Calu3 (cell line): ENCODE results near the gene SERPINF2. TPM values are rescaled to one million over a fixed set of nuclear protein-coding genes. Genes with fewer than 3 reads are reported as not detected.

Experiments
- BruUV-seq: library from RNA; stranded (reverse); fragments of 400-500 nt; replicated peaks from 2 replicates; lab custom pipeline; 2021; lab: Mats Ljungman, UMichigan
- CTCF ChIA-PET: fragments of 300-600 bp; sonication (Branson Sonifier 250); formaldehyde crosslinking; loops from one replicate; lab custom pipeline; 2022; ENCODE audit warnings: antibody characterized with exemption; lab: Charles Lee
- DNase-seq: peaks from one replicate; pipeline ENCODE4 v3.0.0; 2022
- H3K27ac Mint-ChIP-seq: one replicate; pipeline ENCODE4 v1.8.0; 2022; ENCODE audit warnings: mixed read lengths; ENCODE audit not compliant: unreplicated experiment
- H3K27me3 Mint-ChIP-seq: one replicate; pipeline ENCODE4 v1.8.0; 2022; ENCODE audit warnings: mixed read lengths; ENCODE audit not compliant: unreplicated experiment
- H3K36me3 Mint-ChIP-seq: one replicate; pipeline ENCODE4 v1.8.0; 2022; ENCODE audit warnings: mild to moderate bottlenecking, moderate library complexity, mixed read lengths; ENCODE audit not compliant: insufficient read depth, unreplicated experiment
- H3K4me1 Mint-ChIP-seq: one replicate; pipeline ENCODE4 v1.8.0; 2022; ENCODE audit warnings: mild to moderate bottlenecking, low read depth, mixed read lengths; ENCODE audit not compliant: unreplicated experiment
- H3K4me3 Mint-ChIP-seq: one replicate; pipeline ENCODE4 v1.8.0; 2022; ENCODE audit warnings: mild to moderate bottlenecking, low read depth, moderate library complexity, mixed read lengths; ENCODE audit not compliant: unreplicated experiment
- H3K9me3 Mint-ChIP-seq: one replicate; pipeline ENCODE4 v1.8.0; 2022; ENCODE audit warnings: low read depth, mixed read lengths; ENCODE audit not compliant: unreplicated experiment
- intact Hi-C: fragments of 100-400 bp; cut with micrococcal nuclease; formaldehyde crosslinking; loops from one replicate; pipeline ENCODE4 v1.10.0; 2022; ENCODE audit not compliant: unreplicated experiment
- total RNA-seq: library from RNA; stranded (reverse); gene quantifications from 2 replicates; pipeline ENCODE4 v1.2.3, GENCODE V29; 2022
- TF ChIP-seq, protein P1 (sequence below): fragments of 200-600 bp; IDR thresholded peaks from one replicate; pipeline ENCODE4 v1.8.0; 2022; ENCODE audit warnings: antibody characterized with exemption; ENCODE audit not compliant: unreplicated experiment

The SERPINF2 gene
- total RNA-seq, 1 experiment from 2014 or later: 0.76 TPM

DNA sequence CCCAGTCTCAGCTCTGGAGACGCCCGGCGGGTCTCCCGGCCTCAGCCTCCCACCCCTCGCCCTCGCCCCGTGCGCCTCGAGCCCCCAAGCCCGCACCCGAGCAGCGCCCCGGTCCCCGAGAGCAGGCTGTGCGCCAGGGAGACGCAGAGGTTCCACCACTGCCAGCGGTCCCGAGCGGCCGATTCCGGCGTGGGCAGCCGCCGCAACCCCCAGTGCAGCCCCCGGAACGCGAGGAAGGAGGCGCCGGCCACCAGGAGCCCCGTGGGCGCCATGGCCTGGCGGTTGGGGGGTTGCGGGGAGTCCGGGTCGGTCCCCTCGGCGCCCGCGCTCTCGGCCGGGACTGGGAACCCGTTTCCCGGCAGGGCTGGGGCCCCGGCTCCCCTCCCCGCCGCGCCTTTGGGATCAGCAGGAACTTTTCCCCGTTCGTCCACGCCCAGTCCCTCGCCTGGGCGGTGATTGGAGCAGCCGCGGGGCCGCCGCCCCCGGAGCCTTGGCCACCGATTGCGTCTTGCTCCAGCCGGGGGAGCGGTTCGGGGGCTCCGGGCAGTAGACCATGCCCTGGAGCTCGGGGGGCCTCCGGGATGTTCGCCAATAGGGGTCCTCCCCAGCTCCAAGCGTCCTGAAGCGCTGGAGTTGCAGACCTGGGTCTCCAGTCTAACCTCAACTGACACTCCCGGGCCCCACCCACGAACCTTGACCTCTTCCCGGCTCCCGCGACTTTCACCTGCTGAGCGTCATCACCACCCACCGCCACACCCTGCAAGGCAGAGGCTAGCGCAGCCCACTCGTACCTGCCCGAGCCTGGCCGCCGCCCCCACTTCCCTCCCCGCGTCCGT, 32.5 kb upstream of the SERPINF2 start, which contains the start of gene TLCD2:
TLCD2 (minus strand) TSS at position 407 of the 836 bp plus-strand sequence; CDS start at position 272, 135 bp downstream.
- intact Hi-C loops: no loop called here
- peaks cover 60% of the 10 kb centered on the region for H3K36me3 Mint-ChIP-seq
- no peaks in the 10 kb centered on the region for H3K9me3 Mint-ChIP-seq
- H3K27me3 Mint-ChIP-seq: peaks cover 9% of the 10 kb centered on the region
- peak; percentile 75 for DNase-seq
- BruUV-seq: no TSS peak
- TF ChIP-seq, protein P1, sequence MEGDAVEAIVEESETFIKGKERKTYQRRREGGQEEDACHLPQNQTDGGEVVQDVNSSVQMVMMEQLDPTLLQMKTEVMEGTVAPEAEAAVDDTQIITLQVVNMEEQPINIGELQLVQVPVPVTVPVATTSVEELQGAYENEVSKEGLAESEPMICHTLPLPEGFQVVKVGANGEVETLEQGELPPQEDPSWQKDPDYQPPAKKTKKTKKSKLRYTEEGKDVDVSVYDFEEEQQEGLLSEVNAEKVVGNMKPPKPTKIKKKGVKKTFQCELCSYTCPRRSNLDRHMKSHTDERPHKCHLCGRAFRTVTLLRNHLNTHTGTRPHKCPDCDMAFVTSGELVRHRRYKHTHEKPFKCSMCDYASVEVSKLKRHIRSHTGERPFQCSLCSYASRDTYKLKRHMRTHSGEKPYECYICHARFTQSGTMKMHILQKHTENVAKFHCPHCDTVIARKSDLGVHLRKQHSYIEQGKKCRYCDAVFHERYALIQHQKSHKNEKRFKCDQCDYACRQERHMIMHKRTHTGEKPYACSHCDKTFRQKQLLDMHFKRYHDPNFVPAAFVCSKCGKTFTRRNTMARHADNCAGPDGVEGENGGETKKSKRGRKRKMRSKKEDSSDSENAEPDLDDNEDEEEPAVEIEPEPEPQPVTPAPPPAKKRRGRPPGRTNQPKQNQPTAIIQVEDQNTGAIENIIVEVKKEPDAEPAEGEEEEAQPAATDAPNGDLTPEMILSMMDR: no peak
- peaks cover 9% of the 10 kb centered on the region for H3K4me1 Mint-ChIP-seq
- CTCF ChIA-PET: no interaction called here
- peak within 1 kb of the TSS; percentile 74 for H3K4me3 Mint-ChIP-seq
- peak within 1 kb of the TSS; percentile 63 for H3K27ac Mint-ChIP-seq

DNA sequence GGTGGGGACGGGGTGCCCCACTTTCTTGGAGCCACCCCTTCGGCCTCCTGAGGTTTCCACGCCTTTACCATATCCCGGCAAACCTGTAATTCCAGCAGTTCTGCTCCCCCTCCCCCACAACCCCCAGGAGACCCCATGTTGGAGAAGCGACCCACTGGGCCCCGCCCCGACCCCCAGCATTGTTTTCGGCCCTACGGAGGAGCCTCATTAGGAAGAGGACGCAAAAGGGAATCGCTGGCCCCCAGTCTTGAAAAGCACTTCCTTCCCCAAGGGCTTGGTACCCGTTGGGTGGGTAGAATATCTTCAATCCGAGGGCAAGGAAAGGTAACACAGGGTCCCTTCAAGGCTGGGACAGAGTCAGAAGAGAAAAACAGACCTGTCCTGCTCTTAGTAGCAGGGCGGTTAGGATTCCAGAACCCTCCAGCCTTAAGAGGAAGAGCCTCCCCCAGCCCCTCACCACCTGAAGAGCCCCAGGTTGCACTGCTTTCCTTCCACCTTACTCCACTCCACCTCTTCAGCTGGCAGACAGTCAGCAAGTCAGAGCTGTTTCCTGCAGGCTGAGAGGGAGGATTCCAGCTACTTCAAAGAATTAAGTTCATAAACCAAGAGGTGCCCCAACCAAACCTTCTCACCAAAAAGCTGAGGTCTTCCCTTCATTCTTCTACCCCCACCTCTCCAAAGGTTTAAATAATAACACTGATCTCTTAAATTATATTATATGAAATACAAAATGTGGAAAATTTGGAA, 31.7 kb upstream of the SERPINF2 start:
- H3K27ac Mint-ChIP-seq: peak overlapping the region; percentile 63

DNA sequence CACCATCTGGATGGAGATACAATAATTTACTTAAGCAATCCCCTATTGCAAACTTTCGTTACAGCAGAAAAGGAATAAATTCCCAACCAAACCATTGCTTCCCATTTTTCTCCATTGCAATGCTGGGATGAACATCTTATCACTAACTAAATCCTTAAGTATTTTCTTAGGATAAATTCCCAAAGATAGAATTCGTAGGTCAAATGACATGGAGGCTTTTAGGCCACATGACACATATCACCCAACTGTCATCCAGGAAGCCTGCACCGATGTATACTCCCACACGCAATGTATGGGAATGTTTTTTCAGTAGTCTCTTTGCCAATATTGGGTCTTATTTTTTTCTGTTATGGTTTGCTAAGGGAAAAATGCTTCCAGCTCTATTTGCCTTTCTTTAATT, 30.9 kb upstream of the SERPINF2 start:
- H3K27me3 Mint-ChIP-seq: no peaks in the 10 kb centered on the region
- TF ChIP-seq, protein P1: no peak
- H3K9me3 Mint-ChIP-seq: no peaks in the 10 kb centered on the region
- peaks cover 9% of the 10 kb centered on the region for H3K4me1 Mint-ChIP-seq
- no peak for DNase-seq
- CTCF ChIA-PET: no interaction called here
- no TSS peak for BruUV-seq
- H3K4me3 Mint-ChIP-seq: peak overlapping the region; percentile 74
- intact Hi-C loops: no loop called here
- H3K27ac Mint-ChIP-seq: peak overlapping the region; percentile 63
- peaks cover 74% of the 10 kb centered on the region for H3K36me3 Mint-ChIP-seq

More for the DNA sequence above, 31.7 kb upstream of the SERPINF2 start:
- intact Hi-C loops: no loop called here
- Mint-ChIP-seq H3K4me1 (peaks cover 9% of the 10 kb centered on the region), H3K27me3 (peaks cover 2% of the 10 kb centered on the region), H3K9me3 (no peaks in the 10 kb centered on the region), H3K36me3 (peaks cover 66% of the 10 kb centered on the region), H3K4me3 (peak overlapping the region; percentile 74)
- TF ChIP-seq, protein P1: no peak
- no TSS peak for BruUV-seq
- CTCF ChIA-PET: no interaction called here
- no peak for DNase-seq

DNA sequence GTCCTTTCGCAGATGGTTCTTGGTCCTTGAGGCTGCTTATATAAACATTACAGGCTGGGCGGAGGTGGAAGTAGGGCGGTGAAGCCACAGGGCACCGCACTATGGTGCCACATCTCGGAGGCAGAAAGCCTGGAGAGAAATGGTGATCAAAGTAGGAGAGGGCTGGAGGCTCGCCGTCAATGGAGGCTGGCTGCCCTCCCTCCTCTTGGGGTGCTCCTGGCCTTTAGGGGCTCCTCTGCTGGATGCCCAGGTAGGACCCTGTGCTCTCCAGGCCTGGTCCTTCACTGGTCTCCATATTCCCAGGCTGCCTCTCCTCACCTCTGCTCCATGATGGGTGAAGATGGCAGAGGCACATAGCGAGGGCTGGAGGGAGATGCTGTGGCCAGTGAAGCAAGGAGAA, 30.4 kb upstream of the SERPINF2 start:
- H3K4me3 Mint-ChIP-seq: no peak overlapping the region
- no peaks in the 10 kb centered on the region for H3K27me3 Mint-ChIP-seq
- TF ChIP-seq, protein P1: no peak
- CTCF ChIA-PET: no interaction called here
- BruUV-seq: no TSS peak
- no peaks in the 10 kb centered on the region for H3K9me3 Mint-ChIP-seq
- peak overlapping the region; percentile 63 for H3K27ac Mint-ChIP-seq
- DNase-seq: no peak
- peaks cover 79% of the 10 kb centered on the region for H3K36me3 Mint-ChIP-seq
- H3K4me1 Mint-ChIP-seq: peaks cover 9% of the 10 kb centered on the region
- intact Hi-C loops: no loop called here
